Skeletal muscle tissue (tissue), 4 donors: ENCODE results near the gene SGPP2. TPM values are rescaled to one million over a fixed set of nuclear protein-coding genes. Genes with fewer than 3 reads are reported as not detected.
"Not testable (repeated sequence)": the region's sequence is repeated elsewhere in the genome, so short reads cannot be mapped to it uniquely, and the experiment has no call there.

Experiments
- H3K27ac ChIP-seq: one replicate; pipeline ENCODE4 v1.7.0; 2013; ENCODE audit warnings: mild to moderate bottlenecking, low read depth, low read length, inconsistent platforms
- H3K27me3 ChIP-seq, 3 donors: one replicate each; pipeline ENCODE4 v1.7.0; 2013; ENCODE audit warnings: low read length in 3 of 3; ENCODE audit not compliant: control insufficient read depth in 3 of 3, insufficient read depth in 3 of 3
- H3K36me3 ChIP-seq, 3 donors: one replicate each; pipeline ENCODE4 v1.7.0; 2013; ENCODE audit warnings: low read length in 3 of 3; ENCODE audit not compliant: control insufficient read depth in 3 of 3, insufficient read depth in 3 of 3
- H3K4me1 ChIP-seq, 3 donors: one replicate each; pipeline ENCODE4 v1.7.0; 2013; ENCODE audit warnings: low read length in 3 of 3, mild to moderate bottlenecking in 3 of 3; ENCODE audit not compliant: control insufficient read depth in 3 of 3, insufficient read depth in 3 of 3
- H3K4me3 ChIP-seq, 3 donors: one replicate each; pipeline ENCODE4 v1.7.0; 2013; ENCODE audit warnings: low read length in 3 of 3
- H3K9ac ChIP-seq, 3 donors: one replicate each; pipeline ENCODE4 v1.7.0; 2013; ENCODE audit warnings: low read length in 3 of 3, mild to moderate bottlenecking in 3 of 3, moderate library complexity in 2 of 3, low read depth in 1 of 3
- H3K9me3 ChIP-seq, 3 donors: one replicate each; pipeline ENCODE4 v1.7.0; 2013; ENCODE audit warnings: low read length in 3 of 3; ENCODE audit not compliant: control insufficient read depth in 3 of 3
- total RNA-seq: library from RNA; depleted of rRNA; stranded (reverse); fragments of >200 nt; gene quantifications from one replicate; pipeline ENCODE4 v1.2.3, GENCODE V29; 2014
- donor health status: Osteomylitis.

Gene SGPP2
- total RNA-seq, 1 donor from 2014 or later, result not detected

DNA sequence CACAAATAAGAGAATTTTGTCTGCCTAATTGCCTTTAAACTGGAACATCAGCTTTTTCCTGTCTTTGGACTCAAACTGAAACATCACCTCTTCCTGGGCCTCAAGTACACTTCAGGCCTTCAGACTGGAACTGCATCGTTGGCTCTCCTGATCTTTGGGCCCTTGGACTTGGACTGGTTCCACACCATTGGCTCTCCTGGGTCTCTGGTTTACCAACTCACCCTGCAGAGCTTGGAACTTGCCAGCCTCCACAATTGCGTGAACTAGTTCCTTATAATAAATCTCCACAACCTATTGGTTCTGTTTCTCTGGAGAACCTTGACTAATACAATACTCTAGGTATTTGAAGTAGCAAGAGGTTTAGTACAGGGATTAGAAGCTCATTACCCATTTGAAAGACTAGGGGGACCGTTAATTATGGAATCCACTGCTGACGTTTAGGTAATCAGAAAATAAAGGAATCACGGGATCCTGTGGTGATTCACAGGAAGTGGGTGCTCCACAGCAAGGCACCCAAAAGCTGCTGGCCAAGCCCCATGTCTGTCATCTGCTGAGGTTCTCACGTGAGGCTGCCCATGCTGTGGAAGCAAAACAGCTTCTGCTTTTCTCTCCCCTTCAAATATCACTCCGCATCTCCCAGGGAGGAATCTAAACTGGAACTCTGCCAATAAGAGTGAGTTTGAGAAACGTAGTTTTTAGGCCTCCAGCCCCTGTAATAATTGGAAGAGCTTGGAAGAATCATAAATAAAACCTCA, 20.0 kb upstream of the SGPP2 start:
- H3K9me3 ChIP-seq, result no peaks in the 10 kb centered on the region
- no peaks in the 10 kb centered on the region for H3K36me3 ChIP-seq
- no peak overlapping the region for H3K27ac ChIP-seq
- H3K27me3 ChIP-seq, result no peaks in the 10 kb centered on the region
- no peak overlapping the region for H3K4me3 ChIP-seq
- H3K4me1 ChIP-seq, result peaks cover 0 to 4% (median 0%) of the 10 kb centered on the region in 3 donors
- no peak overlapping the region for H3K9ac ChIP-seq

DNA sequence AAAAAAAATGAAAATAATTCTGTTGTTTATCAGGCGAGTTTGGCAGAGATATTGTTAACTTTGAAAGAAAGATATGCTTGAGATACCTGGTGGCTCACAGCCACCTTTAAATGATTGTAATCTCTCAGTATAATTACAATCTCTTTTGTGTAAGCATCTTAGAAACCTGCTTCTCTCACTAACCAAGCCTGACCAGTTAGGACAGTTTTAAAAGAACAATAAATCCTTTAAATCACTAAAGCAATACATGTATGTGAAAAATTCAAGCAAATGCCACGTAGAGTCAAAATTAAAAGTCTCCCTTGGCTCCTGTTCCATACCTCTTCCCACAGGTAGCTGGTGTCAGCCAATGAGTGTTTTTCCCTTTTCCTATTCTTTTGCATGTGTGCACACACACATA, 15.7 kb upstream of the SGPP2 start:
- Histone ChIP-seq H3K36me3 (no peaks in the 10 kb centered on the region), H3K9ac (no peak overlapping the region), H3K4me3 (no peak overlapping the region), H3K27ac (no peak overlapping the region), H3K4me1 (no peaks in the 10 kb centered on the region), H3K27me3 (no peaks in the 10 kb centered on the region), H3K9me3 (no peaks in the 10 kb centered on the region)

DNA sequence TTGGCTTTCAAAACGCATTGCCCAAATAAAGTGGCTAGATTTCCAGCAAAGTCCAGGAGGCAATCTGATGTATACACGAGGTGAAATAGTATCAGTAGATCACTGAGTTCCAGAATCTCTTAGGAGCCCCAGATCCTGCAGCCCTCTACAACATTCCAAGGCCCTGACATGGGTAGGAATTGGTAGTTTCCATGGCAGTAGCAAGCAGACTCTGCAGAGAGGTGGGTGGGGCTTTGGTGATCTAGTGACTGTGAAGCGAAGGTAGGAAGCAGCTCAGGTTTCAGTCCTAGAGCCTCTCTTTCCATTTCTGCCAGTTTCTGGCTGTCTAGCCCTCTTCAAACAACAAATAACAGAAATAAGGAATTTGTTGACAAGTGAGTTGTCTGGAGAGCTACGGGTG, 13.8 kb upstream of the SGPP2 start:
- no peaks in the 10 kb centered on the region for H3K4me1 ChIP-seq
- no peaks in the 10 kb centered on the region for H3K9me3 ChIP-seq
- H3K4me3 ChIP-seq, result no peak overlapping the region
- H3K27ac ChIP-seq, result no peak overlapping the region
- no peaks in the 10 kb centered on the region for H3K27me3 ChIP-seq
- no peak overlapping the region for H3K9ac ChIP-seq
- no peaks in the 10 kb centered on the region for H3K36me3 ChIP-seq

DNA sequence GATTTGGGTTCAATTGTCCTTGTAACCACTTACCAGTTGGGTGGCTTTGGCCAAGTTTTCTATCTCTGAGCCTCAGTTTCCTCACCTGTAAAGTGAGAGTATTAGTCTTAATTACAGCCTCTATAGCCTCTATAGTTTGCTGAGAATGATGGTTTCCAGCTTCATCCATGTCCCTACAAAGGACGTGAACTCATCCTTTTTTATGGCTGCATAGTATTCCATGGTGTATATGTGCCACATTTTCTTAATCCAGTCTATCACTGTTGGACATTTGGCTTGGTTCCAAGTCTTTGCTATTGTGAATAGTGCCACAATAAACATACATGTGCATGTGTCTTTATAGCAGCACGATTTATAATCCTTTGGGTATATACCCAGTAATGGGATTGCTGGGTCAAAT, 12.0 kb upstream of the SGPP2 start:
- not testable (repeated sequence) for H3K9me3 ChIP-seq, H3K27ac ChIP-seq, H3K36me3 ChIP-seq, H3K9ac ChIP-seq, H3K27me3 ChIP-seq, H3K4me1 ChIP-seq, H3K4me3 ChIP-seq

DNA sequence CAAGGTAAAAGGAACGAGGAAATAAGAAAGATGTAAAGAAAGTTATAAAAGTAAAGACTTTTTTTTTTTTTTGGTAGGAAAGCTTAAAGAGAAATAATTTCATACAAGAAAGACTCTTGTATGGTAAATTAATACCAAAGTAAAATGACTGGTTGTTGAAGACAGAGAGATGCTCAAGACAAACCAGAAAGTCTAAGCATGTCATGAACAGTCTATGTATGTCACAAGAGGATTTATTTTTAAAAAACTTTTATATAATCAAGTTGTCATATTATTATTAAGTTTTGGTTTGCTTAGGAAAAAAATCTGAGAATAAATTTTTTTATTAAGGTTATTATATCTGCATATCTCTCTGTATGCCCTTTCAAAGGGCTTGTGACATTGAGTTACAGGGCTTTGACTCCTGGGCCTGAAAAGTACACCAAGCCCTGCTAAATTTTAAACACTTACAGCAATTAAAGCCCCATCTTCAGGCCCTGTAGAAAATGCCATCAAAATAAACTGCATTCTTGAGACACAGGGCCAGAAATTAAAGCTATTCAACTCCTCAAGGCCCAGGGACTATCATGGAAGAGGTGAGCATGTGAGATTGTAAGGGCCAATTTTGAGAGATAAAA, 10.9 kb upstream of the SGPP2 start:
- Histone ChIP-seq H3K9me3 (no peaks in the 10 kb centered on the region), H3K27me3 (no peaks in the 10 kb centered on the region), H3K27ac (no peak overlapping the region)

DNA sequence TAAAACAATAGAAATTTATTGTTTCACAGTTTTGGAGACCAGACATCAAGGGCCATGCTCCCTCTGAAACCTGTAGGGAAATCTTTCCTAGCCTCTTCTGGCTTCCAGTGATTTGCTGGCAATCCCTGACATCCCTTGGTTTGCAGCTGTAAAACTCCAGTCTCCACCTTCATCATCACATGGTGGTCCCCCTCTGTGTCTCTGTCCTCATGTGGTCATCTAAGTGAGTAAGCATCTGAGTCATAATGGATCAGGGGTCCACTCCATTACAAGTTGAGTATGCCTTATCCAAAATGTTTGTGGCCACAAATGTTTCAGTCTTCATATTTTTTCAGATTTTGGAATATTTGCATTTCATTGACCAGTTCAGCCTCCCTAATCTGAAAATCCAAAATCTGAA, 5.6 kb upstream of the SGPP2 start:
- Histone ChIP-seq H3K36me3 (no peaks in the 10 kb centered on the region), H3K9me3 (no peaks in the 10 kb centered on the region), H3K27me3 (peaks cover 18 to 27% (median 21%) of the 10 kb centered on the region in 3 donors), H3K4me1 (no peaks in the 10 kb centered on the region), H3K4me3 (no peak overlapping the region), H3K9ac (no peak overlapping the region), H3K27ac (no peak overlapping the region)

More for the DNA sequence above, 10.9 kb upstream of the SGPP2 start:
- no peaks in the 10 kb centered on the region for H3K36me3 ChIP-seq
- H3K4me3 ChIP-seq, result no peak overlapping the region
- no peaks in the 10 kb centered on the region for H3K4me1 ChIP-seq
- no peak overlapping the region for H3K9ac ChIP-seq

DNA sequence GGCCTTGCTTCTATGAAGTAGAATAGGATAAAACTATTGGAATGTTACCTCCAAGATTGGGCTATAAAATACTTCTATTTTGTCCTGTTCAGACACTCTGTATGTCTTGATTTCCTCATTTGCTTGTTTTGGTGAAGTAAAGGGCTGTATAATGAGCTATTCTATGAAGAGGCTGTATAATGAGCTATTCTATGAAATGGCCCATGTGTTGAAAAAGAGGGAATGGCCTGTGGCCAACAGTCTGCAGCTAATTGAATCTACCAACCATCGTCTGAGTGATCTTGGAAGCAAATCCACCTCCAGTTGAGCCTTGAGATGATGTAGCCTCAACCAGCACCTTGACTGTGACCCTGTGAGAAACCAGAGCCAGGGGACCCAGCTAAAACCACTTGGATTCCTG, 3.8 kb upstream of the SGPP2 start:
- Histone ChIP-seq H3K36me3 (no peaks in the 10 kb centered on the region), H3K27me3 (peaks cover 33 to 42% (median 35%) of the 10 kb centered on the region in 3 donors), H3K4me1 (no peaks in the 10 kb centered on the region), H3K9me3 (no peaks in the 10 kb centered on the region), H3K27ac (no peak overlapping the region), H3K4me3 (no peak overlapping the region), H3K9ac (no peak overlapping the region)

DNA sequence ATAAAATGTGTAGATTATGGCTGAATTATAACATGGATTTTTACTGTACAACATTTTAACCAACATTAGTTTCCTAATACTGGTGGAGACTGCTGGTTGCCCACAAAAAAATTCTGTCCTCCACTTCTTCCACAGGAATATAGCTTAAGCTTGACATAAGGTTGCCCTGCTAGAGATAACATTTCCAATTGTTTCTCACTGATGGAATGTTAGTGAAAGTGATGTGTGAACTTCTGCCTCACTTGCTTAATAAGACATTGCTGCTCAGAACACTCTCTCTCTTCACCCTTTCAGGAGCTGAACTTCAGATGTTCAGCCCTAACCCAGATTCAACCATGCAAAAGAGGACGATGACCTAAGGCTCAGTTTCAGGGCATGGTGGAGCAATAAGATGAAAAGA, 2.7 kb upstream of the SGPP2 start:
- Histone ChIP-seq H3K9me3 (no peaks in the 10 kb centered on the region), H3K27me3 (peaks cover 33 to 44% (median 35%) of the 10 kb centered on the region in 3 donors), H3K4me1 (no peaks in the 10 kb centered on the region), H3K4me3 (no peak overlapping the region), H3K27ac (no peak overlapping the region), H3K36me3 (no peaks in the 10 kb centered on the region), H3K9ac (no peak overlapping the region)

DNA sequence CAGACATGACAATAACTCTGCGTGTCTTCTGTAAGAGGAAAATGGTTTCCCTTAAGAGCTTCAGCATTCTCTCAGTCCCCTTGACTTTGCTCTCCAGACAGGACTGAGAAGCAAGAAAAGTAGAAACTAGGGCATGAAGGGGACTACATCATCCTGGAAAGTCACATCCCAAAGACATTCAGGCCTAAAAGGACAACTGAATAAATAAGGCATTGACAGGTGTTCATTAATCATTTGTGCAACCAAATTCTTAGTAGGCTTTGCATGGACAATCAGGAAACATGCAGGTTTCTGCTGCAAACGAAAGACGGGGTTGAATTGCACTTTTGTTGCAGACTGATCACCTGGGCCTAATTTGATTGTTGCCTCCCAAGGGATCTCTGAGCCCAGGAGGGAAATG, 1.2 kb upstream of the SGPP2 start:
- H3K27me3 ChIP-seq, result peaks cover 35 to 44% (median 38%) of the 10 kb centered on the region in 3 donors
- no peaks in the 10 kb centered on the region for H3K4me1 ChIP-seq
- no peaks in the 10 kb centered on the region for H3K36me3 ChIP-seq
- no peak overlapping the region for H3K9ac ChIP-seq
- H3K9me3 ChIP-seq, result no peaks in the 10 kb centered on the region
- no peak overlapping the region for H3K27ac ChIP-seq
- no peak overlapping the region for H3K4me3 ChIP-seq

DNA sequence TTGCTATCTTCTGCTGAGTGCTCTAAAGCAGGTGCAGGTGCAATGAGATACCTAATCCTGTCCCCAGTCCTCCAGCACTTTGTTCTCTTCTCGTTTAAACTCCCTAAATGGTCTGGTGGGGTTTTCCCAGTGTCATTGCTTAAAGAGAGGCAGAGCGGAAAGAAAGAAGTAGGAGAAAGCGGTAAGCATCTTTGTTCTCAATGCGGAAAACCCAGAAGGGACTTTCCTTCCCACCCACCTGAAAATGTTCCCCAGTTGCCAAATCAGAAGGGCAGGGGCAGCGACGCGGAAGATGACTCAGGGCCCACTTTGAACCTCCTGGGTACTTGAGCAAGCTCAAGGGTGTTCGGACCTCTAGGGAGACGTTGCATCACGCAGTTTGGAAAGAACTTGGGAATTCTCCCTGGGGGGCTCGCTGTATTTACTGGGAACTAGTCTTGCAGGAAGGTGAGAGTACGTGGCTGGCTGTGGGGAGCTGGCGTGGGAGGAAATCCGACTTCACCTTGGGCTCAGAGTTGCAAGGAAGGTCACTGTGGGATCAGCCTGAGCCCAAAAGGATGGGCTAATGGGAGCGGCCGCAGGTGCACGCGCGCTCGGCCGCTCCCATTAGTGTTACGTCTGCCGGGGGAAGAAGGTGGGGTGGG, 589 bp upstream of the SGPP2 start:
- no peak overlapping the region for H3K4me3 ChIP-seq

More for the DNA sequence above, 589 bp upstream of the SGPP2 start:
- no peaks in the 10 kb centered on the region for H3K36me3 ChIP-seq
- H3K9ac ChIP-seq, result no peak overlapping the region
- H3K9me3 ChIP-seq, result no peaks in the 10 kb centered on the region
- peaks cover 35 to 44% (median 38%) of the 10 kb centered on the region in 3 donors for H3K27me3 ChIP-seq
- no peak overlapping the region for H3K27ac ChIP-seq
- H3K4me1 ChIP-seq, result no peaks in the 10 kb centered on the region
